Large intestine (tissue), 1 donor: ENCODE measurements around the gene UNC79. TPM values are rescaled to one million over a fixed set of nuclear protein-coding genes. Genes with fewer than 3 reads are reported as not detected.

Experiments
- polyA plus RNA-seq: library from polyadenylated mRNA; unstranded; fragments of 120-200 nt; gene quantifications from one replicate; pipeline ENCODE4 v1.2.1, GENCODE V29; 2013

Gene UNC79
- polyA plus RNA-seq, 1 donor: 1.5 TPM

Other genes starting within 250 kb of the UNC79 start
- 34.3 TPM for gene MOAP1, start 246.0 kb upstream of the UNC79 start, polyA plus RNA-seq
- 43.5 TPM for gene LYSET, start 245.6 kb upstream of the UNC79 start, polyA plus RNA-seq
- gene GON7, start 223.9 kb upstream of the UNC79 start, polyA plus RNA-seq: 14.9 TPM
- 19.8 TPM for gene UBR7, start 223.7 kb upstream of the UNC79 start, polyA plus RNA-seq
- gene BTBD7, start 97.9 kb upstream of the UNC79 start, polyA plus RNA-seq: 36.2 TPM
- gene COX8C, start 83.8 kb upstream of the UNC79 start, polyA plus RNA-seq: 0.27 TPM